Panc1 (cell line): ENCODE measurements around the gene PLCXD1. TPM values are rescaled to one million over a fixed set of nuclear protein-coding genes. Genes with fewer than 3 reads are reported as not detected.
"Not testable (repeated sequence)": the region's sequence is repeated elsewhere in the genome, so short reads cannot be mapped to it uniquely, and the experiment has no call there.

Experiments
- ATAC-seq: fragments of 200-7000 bp; cut with Tn5 transposase; 2 replicates; pipeline ENCODE4 v1.9.1; 2020; ENCODE audit warnings: mild to moderate bottlenecking, moderate library complexity
- BruUV-seq: library from RNA; stranded (reverse); fragments of 400-500 nt; replicated peaks from 2 replicates; lab custom pipeline; 2021; lab: Mats Ljungman, UMichigan
- CTCF ChIA-PET: fragments of 300-600 bp; sonication (Branson Sonifier 250); formaldehyde crosslinking; loops from one replicate; lab custom pipeline; 2022; ENCODE audit warnings: antibody characterized with exemption; lab: Charles Lee
- POLR2A ChIA-PET: fragments of 300-600 bp; sonication (Branson Sonifier 250); formaldehyde crosslinking; loops from one replicate; lab custom pipeline; 2022; ENCODE audit warnings: antibody characterized with exemption; lab: Charles Lee
- DNase-seq: peaks from one replicate; pipeline ENCODE4 v3.0.0-alpha.2; 2010; ENCODE audit warnings: low read depth, low spot score
- H3K27ac ChIP-seq: 2 replicates; pipeline ENCODE4 v1.5.1; 2011; ENCODE audit warnings: mild to moderate bottlenecking, low read length, inconsistent platforms
- H3K27me3 ChIP-seq: fragments of 200-500 bp; sonication (Bioruptor generic); 2 replicates; pipeline ENCODE4 v1.6.0; 2014; ENCODE audit warnings: low read length, inconsistent platforms; ENCODE audit not compliant: control insufficient read depth, insufficient read depth
- H3K36me3 ChIP-seq: fragments of 200-500 bp; sonication (Bioruptor generic); 2 replicates; pipeline ENCODE4 v1.5.1; 2014; ENCODE audit warnings: inconsistent platforms, mild to moderate bottlenecking, low read length, moderate library complexity; ENCODE audit not compliant: control insufficient read depth, insufficient read depth
- H3K4me1 ChIP-seq: 2 replicates; pipeline ENCODE4 v1.5.1; 2011; ENCODE audit warnings: inconsistent platforms, mild to moderate bottlenecking, low read length, moderate library complexity; ENCODE audit not compliant: control insufficient read depth, insufficient read depth
- H3K4me3 ChIP-seq, 2 experiments: 2 replicates each; pipeline ENCODE4 v1.5.1; 2011 to 2012; ENCODE audit warnings: low read depth in 2 of 2, low read length in 2 of 2, mild to moderate bottlenecking in 2 of 2, inconsistent platforms in 1 of 2, moderate library complexity in 1 of 2
- H3K9me3 ChIP-seq: fragments of 200-500 bp; sonication (Bioruptor generic); 2 replicates; pipeline ENCODE4 v1.5.1; 2014; ENCODE audit warnings: low read depth, mild to moderate bottlenecking, inconsistent platforms, low read length, moderate library complexity; ENCODE audit not compliant: control insufficient read depth, insufficient read depth
- CTCF ChIP-seq: fragments of 450-650 bp; IDR thresholded peaks from 2 replicates; pipeline ENCODE4 v1.5.1; 2017; ENCODE audit warnings: mild to moderate bottlenecking
- POLR2AphosphoS5 ChIP-seq: IDR thresholded peaks from 2 replicates; pipeline ENCODE4 v1.6.1; 2012; ENCODE audit warnings: mild to moderate bottlenecking, low read depth, low read length, moderate library complexity
- SIN3A ChIP-seq: IDR thresholded peaks from 2 replicates; pipeline ENCODE4 v1.6.1; 2012; ENCODE audit warnings: low read depth, mild to moderate bottlenecking, low read length, moderate library complexity, borderline replicate concordance; ENCODE audit not compliant: insufficient read depth
- TCF7L2 ChIP-seq: IDR thresholded peaks from 2 replicates; pipeline ENCODE4 v1.6.1; 2011; ENCODE audit warnings: mild to moderate bottlenecking, low read depth, low read length, inconsistent platforms
- in situ Hi-C: cut with HindIII; loops from 2 replicates; pipeline ENCODE4 v1.10.0; 2016; ENCODE audit warnings: low sequenced_read_pairs, low pct_unique_long_range_greater_than_20kb
- intact Hi-C: fragments of 100-400 bp; cut with micrococcal nuclease; formaldehyde crosslinking; loops from one replicate; pipeline ENCODE4 v1.10.0; 2022; ENCODE audit not compliant: unreplicated experiment
- total RNA-seq: library from RNA; stranded (reverse); gene quantifications from one replicate; pipeline ENCODE4 v1.2.1, GENCODE V29; 2021; ENCODE audit not compliant: unreplicated experiment
- TF ChIP-seq, protein P1 (sequence below), 2 experiments: IDR thresholded peaks; 2 replicates each; pipeline ENCODE4 v1.6.1; 2011 to 2012; ENCODE audit warnings: low read depth in 2 of 2, control low read depth in 1 of 2, low read length in 1 of 2, mild to moderate bottlenecking in 1 of 2, moderate library complexity in 1 of 2; ENCODE audit not compliant: insufficient read depth in 1 of 2

The PLCXD1 gene
- total RNA-seq, 1 experiment from 2014 or later, result 54.9 TPM

DNA sequence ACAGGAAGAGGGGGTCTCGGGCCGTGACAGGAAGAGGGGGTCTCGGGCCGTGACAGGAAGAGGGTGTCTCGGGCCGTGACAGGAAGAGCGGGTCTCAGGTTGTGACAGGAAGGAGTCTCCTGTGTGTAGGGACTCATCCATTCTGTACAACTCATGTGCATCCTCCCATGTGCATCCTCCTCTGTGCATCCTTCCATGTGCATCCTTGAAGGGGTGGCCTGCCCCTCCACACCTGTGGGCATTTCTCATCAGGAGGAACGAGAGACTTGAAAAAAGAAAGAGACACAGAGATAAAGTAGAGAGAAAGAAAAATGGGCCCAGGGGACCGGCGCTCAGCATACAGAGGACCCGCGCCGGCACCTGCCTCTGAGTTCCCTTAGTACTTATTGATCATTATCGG is 30.2 kb upstream of the PLCXD1 start:
- H3K4me1 ChIP-seq, result no peaks in the 10 kb centered on the region
- in situ Hi-C loops (no loop called here), intact Hi-C loops (no loop called here)
- ChIA-PET CTCF (no interaction called here), POLR2A (no interaction called here)
- no peak for TF ChIP-seq CTCF
- TF ChIP-seq, protein P1, sequence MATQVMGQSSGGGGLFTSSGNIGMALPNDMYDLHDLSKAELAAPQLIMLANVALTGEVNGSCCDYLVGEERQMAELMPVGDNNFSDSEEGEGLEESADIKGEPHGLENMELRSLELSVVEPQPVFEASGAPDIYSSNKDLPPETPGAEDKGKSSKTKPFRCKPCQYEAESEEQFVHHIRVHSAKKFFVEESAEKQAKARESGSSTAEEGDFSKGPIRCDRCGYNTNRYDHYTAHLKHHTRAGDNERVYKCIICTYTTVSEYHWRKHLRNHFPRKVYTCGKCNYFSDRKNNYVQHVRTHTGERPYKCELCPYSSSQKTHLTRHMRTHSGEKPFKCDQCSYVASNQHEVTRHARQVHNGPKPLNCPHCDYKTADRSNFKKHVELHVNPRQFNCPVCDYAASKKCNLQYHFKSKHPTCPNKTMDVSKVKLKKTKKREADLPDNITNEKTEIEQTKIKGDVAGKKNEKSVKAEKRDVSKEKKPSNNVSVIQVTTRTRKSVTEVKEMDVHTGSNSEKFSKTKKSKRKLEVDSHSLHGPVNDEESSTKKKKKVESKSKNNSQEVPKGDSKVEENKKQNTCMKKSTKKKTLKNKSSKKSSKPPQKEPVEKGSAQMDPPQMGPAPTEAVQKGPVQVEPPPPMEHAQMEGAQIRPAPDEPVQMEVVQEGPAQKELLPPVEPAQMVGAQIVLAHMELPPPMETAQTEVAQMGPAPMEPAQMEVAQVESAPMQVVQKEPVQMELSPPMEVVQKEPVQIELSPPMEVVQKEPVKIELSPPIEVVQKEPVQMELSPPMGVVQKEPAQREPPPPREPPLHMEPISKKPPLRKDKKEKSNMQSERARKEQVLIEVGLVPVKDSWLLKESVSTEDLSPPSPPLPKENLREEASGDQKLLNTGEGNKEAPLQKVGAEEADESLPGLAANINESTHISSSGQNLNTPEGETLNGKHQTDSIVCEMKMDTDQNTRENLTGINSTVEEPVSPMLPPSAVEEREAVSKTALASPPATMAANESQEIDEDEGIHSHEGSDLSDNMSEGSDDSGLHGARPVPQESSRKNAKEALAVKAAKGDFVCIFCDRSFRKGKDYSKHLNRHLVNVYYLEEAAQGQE (IDR thresholded peaks at IDR 0.05; ENCODE audit: insufficient read depth in 1 of 2, low read depth in 2 of 2, low read length in 1 of 2), result no peak
- no peak for TF ChIP-seq TCF7L2
- no peak for TF ChIP-seq POLR2AphosphoS5
- TF ChIP-seq SIN3A, result no peak
- BruUV-seq, result no TSS peak
- H3K27ac ChIP-seq, result no peak overlapping the region
- H3K27me3 ChIP-seq, result no peaks in the 10 kb centered on the region
- no peaks in the 10 kb centered on the region for H3K36me3 ChIP-seq
- no peak for ATAC-seq
- no peaks in the 10 kb centered on the region for H3K9me3 ChIP-seq
- no peak overlapping the region for H3K4me3 ChIP-seq
- DNase-seq, result no peak

GRCh38 chrX:251396-252243 is 29.6 kb upstream of the PLCXD1 start:
- H3K4me1 ChIP-seq, in situ Hi-C loops, H3K4me3 ChIP-seq, CTCF ChIA-PET, BruUV-seq, H3K9me3 ChIP-seq, ATAC-seq, H3K36me3 ChIP-seq, H3K27me3 ChIP-seq, intact Hi-C loops, H3K27ac ChIP-seq, DNase-seq, POLR2A ChIA-PET: not testable (repeated sequence)
